GM18867 (cell line): ENCODE data around the gene TAS2R42.
A peak's percentile ranks its signal among the peaks of the same experiment; 100 is the strongest.

ENCODE experiments used
- ATAC-seq: cut with Tn5 transposase; IDR thresholded peaks from one replicate; pipeline ENCODE4 v1.9.1; 2021; ENCODE audit warnings: mild to moderate bottlenecking, moderate library complexity; ENCODE audit not compliant: unreplicated experiment

TAS2R42 gene

DNA sequence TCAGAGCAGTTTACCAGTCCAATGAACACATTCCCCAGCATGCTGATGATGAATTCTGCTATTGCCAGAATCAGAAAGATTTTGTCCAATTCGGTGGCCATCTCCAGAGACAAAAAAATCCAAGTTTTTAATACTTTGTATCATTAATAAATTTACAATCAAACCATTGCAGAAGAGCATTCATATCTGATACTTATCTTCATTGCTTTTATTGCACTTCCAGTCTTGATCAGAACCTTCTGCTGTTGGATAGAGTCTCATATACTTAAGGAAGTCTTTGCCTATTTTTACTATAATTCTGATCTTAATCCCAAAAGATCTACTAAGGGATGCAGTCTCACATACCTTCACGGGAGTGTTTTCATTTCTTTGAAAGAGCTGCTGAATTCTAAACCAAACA, at the start of gene TAS2R42:
Gene TAS2R42, minus strand, starts transcription at position 101 of the 400 bp plus-strand sequence. Its CDS starts 0 bp downstream, at position 101.
- no peak for ATAC-seq

GRCh38 chr12:11233532-11233931, 46.8 kb upstream of the TAS2R42 start:
- ATAC-seq = no peak

GRCh38 chr12:11228296-11228879, 41.7 kb upstream of the TAS2R42 start:
- peak; percentile 86 for ATAC-seq

DNA sequence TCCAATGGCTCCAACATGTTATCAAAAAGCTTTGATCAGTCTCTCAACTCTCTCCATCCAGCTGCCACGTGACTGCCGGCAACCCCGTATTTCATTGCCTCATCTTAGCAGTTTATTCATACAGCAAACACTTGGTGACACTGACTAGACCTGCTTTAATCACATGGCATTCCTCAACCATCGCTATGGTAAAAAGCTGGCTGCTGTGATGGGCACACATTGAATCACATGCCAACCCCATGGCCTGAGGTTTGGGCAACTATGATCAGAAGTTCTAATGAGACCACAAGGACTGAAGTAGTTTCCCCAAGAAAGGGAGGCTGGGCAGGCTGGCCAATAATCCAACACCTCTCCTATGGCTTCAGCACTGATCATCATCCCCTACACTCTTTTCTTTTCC, 40.6 kb upstream of the TAS2R42 start:
- no peak for ATAC-seq

- ATAC-seq = no peak
Measured at GRCh38 chr12:11209113-11209512, 22.4 kb upstream of the TAS2R42 start.

DNA sequence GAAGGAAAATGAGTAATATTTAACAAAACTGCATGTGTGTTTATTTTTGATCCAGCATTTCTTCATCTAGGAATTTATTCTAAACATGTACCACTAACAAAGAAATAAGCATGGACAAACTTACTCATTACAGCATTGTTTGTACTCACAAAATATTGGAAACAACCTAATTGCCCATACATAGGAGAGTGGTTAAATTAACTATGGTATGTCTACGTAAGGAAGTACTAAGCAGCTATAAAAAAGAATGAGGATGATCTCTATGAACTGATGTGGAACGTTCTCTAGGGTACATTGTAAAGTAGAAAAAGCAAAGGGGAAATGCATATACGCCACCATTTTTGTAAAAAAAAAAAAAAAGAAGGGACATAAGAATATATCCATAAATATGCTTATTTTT, 17.4 kb upstream of the TAS2R42 start:
- no peak for ATAC-seq

DNA sequence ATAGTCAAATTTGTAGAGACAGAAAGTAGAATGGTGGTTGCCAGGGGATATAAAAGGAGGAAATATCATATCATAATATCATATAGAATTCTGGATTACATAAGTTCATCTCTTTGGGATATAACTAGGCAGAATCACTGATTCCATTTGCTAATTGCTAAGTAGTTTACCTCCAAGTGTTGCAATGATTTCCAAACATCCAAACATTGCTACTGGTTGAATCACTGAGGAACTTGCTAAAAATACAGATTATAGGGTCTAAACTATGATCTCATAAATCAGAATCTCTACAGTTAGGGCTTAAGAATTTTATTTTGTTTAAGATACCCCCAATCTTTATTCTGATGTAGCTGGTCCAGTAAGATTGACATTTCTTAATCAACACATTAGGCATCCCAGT, 16.1 kb upstream of the TAS2R42 start:
- ATAC-seq = no peak

GRCh38 chr12:11183011-11183410, 3.7 kb downstream of the TAS2R42 start:
- ATAC-seq = no peak

DNA sequence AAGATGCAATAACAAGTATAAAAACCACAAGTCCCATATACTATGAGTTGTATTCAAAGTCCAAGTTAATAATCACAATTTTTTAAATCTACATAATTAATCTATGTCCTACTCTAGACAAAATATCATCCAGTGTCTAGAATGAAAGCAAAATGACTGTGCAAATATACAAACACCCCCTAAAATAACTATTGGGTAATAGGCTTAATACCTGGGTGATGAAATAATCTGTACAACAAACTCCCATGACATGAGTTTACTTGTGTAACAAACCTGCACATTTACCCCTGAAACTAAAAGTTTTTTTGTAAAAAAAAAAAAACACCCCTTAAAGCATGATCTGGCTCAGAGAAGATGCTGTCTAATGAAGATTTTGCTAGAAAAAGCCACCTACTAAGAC, 4.2 kb downstream of the TAS2R42 start:
- no peak for ATAC-seq

DNA sequence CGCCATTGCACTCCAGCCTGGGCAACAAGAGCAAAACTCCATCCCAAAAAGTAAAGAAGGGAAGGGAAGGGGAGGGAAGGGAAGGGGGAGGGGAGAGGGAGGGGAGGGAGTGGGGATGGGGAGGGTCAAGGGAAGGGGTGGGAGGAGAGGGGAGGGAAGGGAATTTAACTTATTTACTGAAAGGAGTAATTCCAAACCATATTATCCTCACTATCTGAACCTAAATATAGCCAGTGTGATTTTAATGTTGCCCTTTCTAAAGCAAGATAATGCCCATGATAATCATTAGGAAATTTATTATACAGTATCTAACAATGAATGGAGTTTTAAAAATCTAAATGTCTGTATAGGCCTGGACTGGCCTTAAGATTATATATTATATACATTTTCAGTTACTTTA, 8.5 kb downstream of the TAS2R42 start:
- no peak for ATAC-seq

GRCh38 chr12:11174022-11174421, 12.7 kb downstream of the TAS2R42 start:
- ATAC-seq = no peak

DNA sequence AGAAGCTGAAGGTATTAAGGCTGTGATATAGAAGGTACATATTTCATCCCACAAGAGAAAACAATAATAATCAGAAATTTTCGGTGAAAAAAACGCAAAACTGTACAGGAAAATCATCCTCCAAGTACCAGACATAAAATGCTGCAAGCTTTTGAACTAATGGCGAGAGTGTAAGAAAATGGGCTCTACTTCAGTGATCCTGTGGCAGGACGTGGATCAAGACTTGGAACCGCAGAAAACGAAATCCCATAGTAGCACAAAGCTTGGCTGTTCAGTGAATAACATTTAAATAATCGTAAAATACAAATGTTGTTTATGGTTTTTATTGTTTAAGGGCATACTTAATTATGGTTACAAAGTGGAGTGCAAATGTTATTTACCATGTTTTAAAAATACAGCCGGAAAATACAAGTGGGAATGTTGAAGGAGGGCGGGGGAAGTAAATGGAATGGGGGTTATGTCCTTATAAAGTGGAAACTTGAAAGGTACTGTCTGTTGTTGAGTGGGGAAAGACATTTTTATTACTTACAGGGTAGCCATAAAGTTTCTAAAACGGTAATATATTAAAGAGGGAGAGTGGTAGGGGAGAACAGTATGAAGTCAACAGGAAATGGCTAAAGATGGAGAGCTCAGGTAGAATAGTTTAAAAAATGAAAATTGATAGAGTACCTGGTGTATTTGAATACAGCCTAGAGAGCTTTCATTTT, 14.6 kb downstream of the TAS2R42 start:
- no peak for ATAC-seq

GRCh38 chr12:11171145-11171968, 15.4 kb downstream of the TAS2R42 start, which contains the start of gene SMIM10L1:
Gene SMIM10L1, plus strand, starts transcription at chr12:11171194. Its CDS starts 163 bp downstream, at chr12:11171357.
- peak; percentile 98 for ATAC-seq

DNA sequence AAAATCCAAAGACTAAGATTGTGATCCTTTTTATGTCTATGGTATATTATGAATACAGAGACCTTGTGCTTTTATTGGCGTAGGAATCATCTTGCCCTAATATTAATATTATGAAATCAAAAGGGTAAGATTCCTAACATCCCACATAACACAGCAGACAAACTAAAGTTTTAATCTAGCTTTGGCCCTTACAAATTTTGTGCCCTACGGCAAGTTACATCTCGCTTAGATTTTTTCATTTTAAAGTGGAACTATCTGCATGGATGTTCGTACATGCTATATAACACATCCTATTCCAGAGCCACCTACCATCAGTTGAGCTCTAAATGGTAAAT, 16.0 kb downstream of the TAS2R42 start:
- ATAC-seq = no peak

GRCh38 chr12:11166300-11166699, 20.4 kb downstream of the TAS2R42 start:
- ATAC-seq = no peak

- no peak for ATAC-seq
Measured at GRCh38 chr12:11164384-11164783, 22.4 kb downstream of the TAS2R42 start.

DNA sequence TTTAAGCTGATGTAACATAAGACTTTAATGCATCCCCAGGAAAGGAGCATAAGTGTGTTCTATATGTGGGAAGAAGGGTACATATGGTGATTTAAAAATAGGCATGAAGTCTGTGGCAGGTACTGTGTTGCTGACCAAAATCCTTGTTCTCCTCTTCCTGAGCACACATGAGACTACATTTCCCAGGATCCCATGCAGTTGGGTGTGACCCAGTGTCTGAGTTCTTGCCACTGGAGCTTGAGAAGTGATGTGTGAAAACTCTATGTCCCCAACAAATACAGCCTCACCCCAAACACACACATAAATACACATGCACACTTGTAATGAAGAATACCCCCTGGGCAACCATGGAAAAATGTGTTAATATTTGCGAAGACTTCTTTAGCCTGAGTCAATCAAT, 24.2 kb downstream of the TAS2R42 start:
- no peak for ATAC-seq

- no peak for ATAC-seq
Measured at GRCh38 chr12:11158885-11159444, 27.8 kb downstream of the TAS2R42 start.

DNA sequence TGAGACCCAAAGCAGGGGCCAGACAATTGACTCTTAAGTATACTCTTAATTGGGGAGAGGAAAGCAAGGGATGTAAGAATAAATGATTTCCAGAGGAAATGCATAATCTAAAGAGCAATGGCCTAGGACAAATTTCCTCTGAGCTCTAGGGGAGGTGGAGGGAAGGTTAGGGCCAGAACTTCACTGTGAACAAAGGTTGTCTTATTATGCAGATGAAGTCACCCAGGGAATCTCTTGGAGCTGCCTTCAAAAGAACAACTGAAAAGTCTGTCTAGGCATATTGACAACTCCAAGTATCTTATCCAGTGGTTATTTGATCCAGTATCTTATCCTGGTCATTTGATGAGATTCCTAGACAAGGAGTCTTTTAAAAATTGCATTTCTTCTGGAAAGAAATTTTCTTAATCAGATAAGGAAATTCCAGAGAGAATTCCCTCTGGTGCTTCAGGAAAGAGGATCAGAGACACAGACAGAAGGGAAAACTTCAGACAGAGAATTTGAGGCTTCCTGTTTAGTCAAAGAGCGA, 32.3 kb downstream of the TAS2R42 start:
- ATAC-seq = no peak

- no peak for ATAC-seq
Measured at GRCh38 chr12:11152725-11153124, 34.0 kb downstream of the TAS2R42 start.

DNA sequence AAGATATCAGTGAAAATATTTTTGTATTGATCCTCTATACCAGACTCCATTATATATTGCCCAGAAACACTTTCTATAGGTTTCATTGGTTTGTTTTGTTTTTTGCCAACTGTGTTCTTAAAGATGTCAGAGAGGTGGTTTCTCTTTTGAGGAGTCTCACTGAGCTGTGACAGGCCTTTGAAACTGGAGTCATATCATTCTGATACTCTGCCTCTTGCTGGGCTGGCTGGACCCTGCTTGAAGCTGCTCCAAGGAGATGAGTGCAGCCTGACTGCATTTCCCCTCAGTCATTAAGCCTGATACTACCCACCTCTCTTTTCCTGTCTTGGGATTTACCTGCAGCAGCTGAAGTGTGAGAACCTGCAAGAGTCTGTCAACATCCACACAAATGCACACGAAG, 35.9 kb downstream of the TAS2R42 start:
- ATAC-seq = no peak
